ENCODE measurements around the gene COX19.

COX19 gene

GRCh38 chr7:956031-956430 is 19.3 kb downstream of the COX19 start:
- H3K27ac ChIP-seq (replicated peaks): no peak overlapping the region
- H3K4me3 ChIP-seq (replicated peaks; ENCODE audit: insufficient read depth, low read length): no peak overlapping the region
- DNase-seq (ENCODE audit: low read depth in 1 of 2, low spot score in 1 of 2): no peak
- no peaks in the 10 kb centered on the region for H3K27me3 ChIP-seq (ENCODE audit: insufficient read depth, poor library complexity, severe bottlenecking)
- no peak for TF ChIP-seq REST (IDR thresholded peaks at IDR 0.05; ENCODE audit: insufficient replicate concordance, low read depth)
- no peak for TF ChIP-seq CTCF (IDR thresholded peaks at IDR 0.05; ENCODE audit: insufficient read depth, low read length)
- no peak for TF ChIP-seq SPI1 (IDR thresholded peaks at IDR 0.05; ENCODE audit: borderline replicate concordance, low read depth)
- no peak for TF ChIP-seq POLR2AphosphoS5 (IDR thresholded peaks at IDR 0.05; ENCODE audit: low read depth)
- no peak for TF ChIP-seq GABPA (IDR thresholded peaks at IDR 0.05; ENCODE audit: low read depth)

GRCh38 chr7:954330-955238 is 20.8 kb downstream of the COX19 start, which contains the start of gene ADAP1:
ADAP1 (minus strand) TSS chr7:954680; CDS start chr7:954477, 203 bp downstream.
- peak within 1 kb of the TSS; percentile 78 for H3K4me3 ChIP-seq (replicated peaks; ENCODE audit: insufficient read depth, low read length)
- peak in 1 of 2 experiments; percentile 55 for DNase-seq (ENCODE audit: low read depth in 1 of 2, low spot score in 1 of 2)
- peak within 1 kb of the TSS; percentile 90 for H3K27ac ChIP-seq (replicated peaks)
- TF ChIP-seq GABPA (IDR thresholded peaks at IDR 0.05; ENCODE audit: low read depth) (no peak), POLR2AphosphoS5 (IDR thresholded peaks at IDR 0.05; ENCODE audit: low read depth) (no peak), REST (IDR thresholded peaks at IDR 0.05; ENCODE audit: insufficient replicate concordance, low read depth) (no peak), CTCF (IDR thresholded peaks at IDR 0.05; ENCODE audit: insufficient read depth, low read length) (no peak), SPI1 (IDR thresholded peaks at IDR 0.05; ENCODE audit: borderline replicate concordance, low read depth) (no peak)
- no peaks in the 10 kb centered on the region for H3K27me3 ChIP-seq (ENCODE audit: insufficient read depth, poor library complexity, severe bottlenecking)

- Histone ChIP-seq H3K4me3 (replicated peaks; ENCODE audit: insufficient read depth, low read length) (peak overlapping the region; percentile 78), H3K27me3 (ENCODE audit: insufficient read depth, poor library complexity, severe bottlenecking) (no peaks in the 10 kb centered on the region), H3K27ac (replicated peaks) (peak overlapping the region; percentile 90)
- TF ChIP-seq CTCF (IDR thresholded peaks at IDR 0.05; ENCODE audit: insufficient read depth, low read length) (no peak), POLR2AphosphoS5 (IDR thresholded peaks at IDR 0.05; ENCODE audit: low read depth) (peak; percentile 58; the same call in 1 of the 2 replicates), GABPA (IDR thresholded peaks at IDR 0.05; ENCODE audit: low read depth) (no peak), SPI1 (IDR thresholded peaks at IDR 0.05; ENCODE audit: borderline replicate concordance, low read depth) (peak; percentile 88)
- peak in 1 of 2 experiments; percentile 85 for DNase-seq (ENCODE audit: low read depth in 1 of 2, low spot score in 1 of 2)
These were observed 21.6 kb downstream of the COX19 start for GRCh38 chr7:953547-954327.
